Measurements from ENCODE around the gene IER5L. TPM values are rescaled to one million over a fixed set of nuclear protein-coding genes. Genes with fewer than 3 reads are reported as not detected.

The IER5L gene
- total RNA-seq, 4 donors from 2014 or later, result 4.7 to 10.6 (median 7.7) TPM

DNA sequence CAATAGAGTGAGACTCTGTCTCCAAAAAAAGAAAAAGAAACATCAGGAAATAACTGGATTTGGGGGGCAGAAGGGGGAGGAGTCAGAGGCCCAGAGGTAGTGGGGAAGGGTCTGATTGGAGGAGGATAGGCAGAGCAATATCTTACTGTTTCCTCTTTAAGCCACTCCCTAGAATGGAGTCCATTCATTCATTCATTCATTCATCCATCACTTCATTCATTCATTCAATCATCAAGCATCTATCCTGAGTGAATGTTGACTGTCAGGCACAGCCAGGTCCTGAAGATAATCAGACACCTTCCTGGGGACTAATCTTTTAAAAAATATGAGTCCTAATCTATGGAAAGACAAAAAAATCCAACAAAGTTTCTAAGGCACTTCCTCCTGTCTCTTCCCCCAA is 12.9 kb downstream of the IER5L start:
- TF ChIP-seq, protein P1, sequence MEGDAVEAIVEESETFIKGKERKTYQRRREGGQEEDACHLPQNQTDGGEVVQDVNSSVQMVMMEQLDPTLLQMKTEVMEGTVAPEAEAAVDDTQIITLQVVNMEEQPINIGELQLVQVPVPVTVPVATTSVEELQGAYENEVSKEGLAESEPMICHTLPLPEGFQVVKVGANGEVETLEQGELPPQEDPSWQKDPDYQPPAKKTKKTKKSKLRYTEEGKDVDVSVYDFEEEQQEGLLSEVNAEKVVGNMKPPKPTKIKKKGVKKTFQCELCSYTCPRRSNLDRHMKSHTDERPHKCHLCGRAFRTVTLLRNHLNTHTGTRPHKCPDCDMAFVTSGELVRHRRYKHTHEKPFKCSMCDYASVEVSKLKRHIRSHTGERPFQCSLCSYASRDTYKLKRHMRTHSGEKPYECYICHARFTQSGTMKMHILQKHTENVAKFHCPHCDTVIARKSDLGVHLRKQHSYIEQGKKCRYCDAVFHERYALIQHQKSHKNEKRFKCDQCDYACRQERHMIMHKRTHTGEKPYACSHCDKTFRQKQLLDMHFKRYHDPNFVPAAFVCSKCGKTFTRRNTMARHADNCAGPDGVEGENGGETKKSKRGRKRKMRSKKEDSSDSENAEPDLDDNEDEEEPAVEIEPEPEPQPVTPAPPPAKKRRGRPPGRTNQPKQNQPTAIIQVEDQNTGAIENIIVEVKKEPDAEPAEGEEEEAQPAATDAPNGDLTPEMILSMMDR (IDR thresholded peaks at IDR 0.05; ENCODE audit: low read depth), result no peak

DNA sequence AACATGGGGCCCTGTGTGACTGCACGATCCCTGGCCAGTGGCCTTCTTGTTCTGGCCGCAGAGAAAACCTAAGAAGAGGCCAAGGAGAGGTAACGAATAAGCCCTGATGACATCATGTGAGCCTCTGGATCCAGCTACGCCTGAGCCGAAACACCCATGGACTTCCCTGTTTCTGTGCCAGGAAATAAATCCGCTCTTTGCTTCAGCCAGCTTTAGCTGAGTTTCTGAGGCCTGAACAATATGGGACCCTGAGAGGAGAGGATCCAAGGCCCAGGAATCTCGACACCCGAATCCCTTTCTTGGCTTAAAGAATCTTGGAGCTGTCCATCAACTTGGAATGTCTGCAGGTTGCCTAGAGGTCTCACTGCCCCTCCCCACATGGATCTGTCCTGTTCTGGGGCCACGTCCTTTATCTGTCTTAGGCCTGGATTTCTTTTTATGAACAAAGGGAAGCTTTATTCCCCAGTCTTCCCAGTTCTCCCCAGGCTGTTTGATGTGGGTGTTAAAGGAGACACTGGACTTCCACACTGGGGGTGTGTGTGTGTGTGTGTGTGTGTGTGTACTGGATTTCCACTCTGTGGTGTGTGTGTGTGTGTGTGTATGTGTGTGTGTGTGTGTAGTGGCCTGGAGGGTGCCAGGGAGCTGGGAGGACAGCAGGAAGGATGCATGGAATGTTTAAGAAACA is 13.7 kb downstream of the IER5L start:
- TF ChIP-seq, protein P1 (IDR thresholded peaks at IDR 0.05; ENCODE audit: low read depth), result no peak

DNA sequence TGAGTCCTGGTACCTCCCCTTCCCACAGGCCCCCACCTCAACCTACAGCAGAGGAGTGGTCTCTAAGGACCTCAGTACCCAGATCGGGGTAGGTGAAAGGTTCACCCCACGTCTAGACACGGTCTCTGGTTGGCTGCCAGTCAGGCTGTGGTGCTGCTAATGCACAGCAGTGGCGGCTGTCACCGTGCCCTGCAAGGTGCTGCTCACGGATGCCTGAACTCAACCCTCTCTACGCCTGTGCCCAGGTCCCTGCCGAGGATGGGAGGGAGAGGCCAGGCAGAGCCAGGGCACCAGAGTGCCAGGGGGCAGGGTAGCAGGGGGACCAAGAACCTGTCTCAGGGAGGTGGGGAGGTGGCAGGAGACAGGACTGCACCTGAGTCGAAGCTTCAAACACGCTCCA is 14.3 kb downstream of the IER5L start:
- TF ChIP-seq, protein P1 (IDR thresholded peaks at IDR 0.05; ENCODE audit: low read depth), result no peak

DNA sequence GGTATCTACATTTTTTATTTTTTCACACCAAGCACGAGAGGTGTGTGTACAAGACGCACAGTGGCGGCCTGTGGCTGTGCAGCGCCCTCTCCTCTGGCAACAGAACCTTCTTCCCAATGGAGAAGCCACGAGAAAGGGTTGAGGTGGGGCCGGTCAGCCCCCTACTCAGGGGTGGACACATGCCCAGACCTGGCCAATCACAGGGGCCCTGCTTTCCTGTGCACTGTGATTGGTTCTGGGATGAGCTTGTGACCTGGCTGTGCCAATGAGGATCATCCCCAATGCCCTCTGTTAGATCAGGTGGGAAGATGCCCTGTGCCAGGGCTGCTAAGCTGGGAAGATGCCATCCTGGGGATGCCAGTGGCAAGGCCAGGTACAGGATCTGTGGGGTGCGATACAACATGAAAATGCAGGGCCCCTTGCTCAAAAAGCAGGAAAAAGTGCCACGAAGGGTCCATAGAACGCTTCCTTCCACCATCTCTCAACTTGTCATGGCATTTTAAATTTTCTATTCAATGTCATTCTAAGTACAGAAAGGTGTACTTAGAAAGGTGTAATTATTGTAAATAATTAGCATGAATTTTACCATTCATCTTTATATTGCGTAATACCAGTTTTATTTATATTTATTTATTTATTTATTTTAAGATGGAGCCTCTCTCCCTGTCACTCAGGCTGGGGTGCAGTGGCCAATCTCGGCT is 15.4 kb downstream of the IER5L start:
- TF ChIP-seq, protein P1 (IDR thresholded peaks at IDR 0.05; ENCODE audit: low read depth), result no peak

DNA sequence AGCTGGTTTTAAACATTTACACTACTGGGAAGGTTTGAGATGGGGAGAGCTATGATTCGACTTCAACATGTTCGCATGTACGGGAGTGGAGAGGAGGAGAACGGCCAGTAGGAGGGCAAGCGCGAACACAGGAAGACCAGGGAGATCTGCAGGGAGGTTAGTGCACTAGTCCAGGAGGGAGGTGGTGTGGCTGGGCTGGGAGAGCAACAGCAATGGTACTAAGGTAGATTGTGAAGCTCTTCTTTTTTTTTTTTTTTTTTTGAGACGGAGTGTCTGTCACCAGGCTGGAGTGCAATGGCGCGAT is 16.6 kb downstream of the IER5L start:
- TF ChIP-seq, protein P1 (IDR thresholded peaks at IDR 0.05; ENCODE audit: low read depth), result no peak

DNA sequence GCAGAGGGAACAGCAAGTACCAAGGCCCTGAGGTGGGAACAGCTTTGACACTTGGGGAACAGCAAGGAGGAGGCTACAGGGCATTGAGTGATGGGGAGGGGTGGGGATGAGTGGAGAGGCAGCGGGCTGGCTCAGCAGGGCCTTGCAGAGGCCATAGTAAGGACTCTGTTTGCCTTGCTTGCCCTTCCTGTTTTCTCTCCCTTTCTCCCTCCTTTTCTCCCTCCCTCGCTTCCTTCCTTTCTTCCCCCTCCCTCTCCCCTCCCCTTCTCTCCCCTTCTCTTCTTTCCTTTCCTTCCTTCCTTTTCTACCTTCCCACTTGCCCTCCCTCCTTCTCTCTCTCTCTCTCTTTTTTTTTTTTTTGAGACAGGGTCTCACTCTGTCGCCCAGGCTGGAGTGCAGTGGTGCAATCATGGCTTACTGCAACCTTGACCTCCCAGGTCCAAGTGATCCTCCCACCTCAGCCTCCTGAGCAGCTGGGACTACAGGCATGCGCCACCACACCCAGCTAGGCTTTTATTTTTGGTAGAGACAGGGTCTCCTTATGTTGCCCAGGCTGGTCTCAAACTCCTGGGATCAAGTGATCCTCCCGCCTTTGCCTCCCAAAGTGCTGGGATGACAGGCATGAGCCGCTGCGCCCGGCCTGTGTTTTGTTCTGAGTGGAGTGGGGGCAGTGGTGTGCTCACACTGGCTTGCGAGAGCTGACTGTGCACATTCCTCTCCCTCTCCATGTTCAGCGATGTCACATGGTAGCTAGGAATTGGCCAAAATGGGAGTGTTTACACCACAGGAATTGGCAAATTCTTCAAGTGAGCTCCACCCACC is 17.1 kb downstream of the IER5L start:
- TF ChIP-seq, protein P1 (IDR thresholded peaks at IDR 0.05; ENCODE audit: low read depth), result no peak

DNA sequence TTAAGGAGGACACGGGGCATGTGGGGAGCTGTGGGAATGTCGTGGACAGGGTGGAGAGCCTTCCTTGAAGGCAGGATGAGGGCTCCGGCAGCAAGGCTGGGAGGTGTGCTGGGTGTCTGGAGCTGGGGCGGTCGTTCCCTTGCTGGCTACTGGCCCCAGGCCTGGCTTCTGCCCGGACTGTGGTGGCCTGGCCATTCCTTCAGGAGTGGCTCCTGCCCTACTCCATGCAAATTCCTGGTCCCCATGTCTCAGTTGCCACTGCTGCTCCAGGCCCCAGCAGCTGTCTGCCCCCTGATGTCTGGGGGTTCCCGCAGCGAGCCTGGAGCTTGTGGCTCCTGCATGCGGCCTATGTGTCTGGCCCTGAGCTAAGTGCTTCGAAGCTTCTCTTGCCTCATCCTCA is 21.9 kb downstream of the IER5L start:
- TF ChIP-seq, protein P1 (IDR thresholded peaks at IDR 0.05; ENCODE audit: low read depth), result no peak

Data from subcutaneous adipose tissue (tissue), 4 donors.